ENCODE measurements around the gene AHCYL2. TPM values are rescaled to one million over a fixed set of nuclear protein-coding genes. Genes with fewer than 3 reads are reported as not detected.

Gene AHCYL2
- total RNA-seq, 1 donor from 2014 or later, result 26.0 TPM

DNA sequence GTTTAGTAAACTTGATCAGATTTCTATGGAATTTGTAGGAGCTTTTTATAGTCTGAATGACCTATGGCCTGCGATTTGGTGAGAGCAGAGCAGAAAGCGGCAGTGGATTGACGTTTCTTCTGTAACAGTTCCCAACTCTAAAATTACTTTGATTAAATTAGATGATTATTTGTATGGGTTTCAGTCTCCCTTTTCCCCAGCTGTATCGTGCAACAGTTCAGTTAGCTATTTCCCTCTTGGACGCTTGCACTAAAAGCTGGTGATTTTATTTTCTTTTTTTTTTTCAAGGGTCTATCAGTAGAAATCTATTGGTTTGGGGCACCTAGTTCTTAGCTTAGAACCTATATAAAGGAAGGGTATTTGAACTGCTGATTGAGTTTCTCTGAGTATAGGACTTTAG, 6.8 kb downstream of the AHCYL2 start:
- no peaks in the 10 kb centered on the region for H3K9me3 Mint-ChIP-seq (ENCODE audit: low read depth)
- H3K36me3 Mint-ChIP-seq (ENCODE audit: insufficient read depth), result peaks cover 2% of the 10 kb centered on the region
- H3K27ac Mint-ChIP-seq, result no peak overlapping the region
- DNase-seq (ENCODE audit: low spot score, unreplicated experiment), result no peak
- no peak overlapping the region for H3K4me3 Mint-ChIP-seq (ENCODE audit: low read depth)
- H3K27me3 Mint-ChIP-seq, result peaks cover 1% of the 10 kb centered on the region
- TF ChIP-seq, protein P1, sequence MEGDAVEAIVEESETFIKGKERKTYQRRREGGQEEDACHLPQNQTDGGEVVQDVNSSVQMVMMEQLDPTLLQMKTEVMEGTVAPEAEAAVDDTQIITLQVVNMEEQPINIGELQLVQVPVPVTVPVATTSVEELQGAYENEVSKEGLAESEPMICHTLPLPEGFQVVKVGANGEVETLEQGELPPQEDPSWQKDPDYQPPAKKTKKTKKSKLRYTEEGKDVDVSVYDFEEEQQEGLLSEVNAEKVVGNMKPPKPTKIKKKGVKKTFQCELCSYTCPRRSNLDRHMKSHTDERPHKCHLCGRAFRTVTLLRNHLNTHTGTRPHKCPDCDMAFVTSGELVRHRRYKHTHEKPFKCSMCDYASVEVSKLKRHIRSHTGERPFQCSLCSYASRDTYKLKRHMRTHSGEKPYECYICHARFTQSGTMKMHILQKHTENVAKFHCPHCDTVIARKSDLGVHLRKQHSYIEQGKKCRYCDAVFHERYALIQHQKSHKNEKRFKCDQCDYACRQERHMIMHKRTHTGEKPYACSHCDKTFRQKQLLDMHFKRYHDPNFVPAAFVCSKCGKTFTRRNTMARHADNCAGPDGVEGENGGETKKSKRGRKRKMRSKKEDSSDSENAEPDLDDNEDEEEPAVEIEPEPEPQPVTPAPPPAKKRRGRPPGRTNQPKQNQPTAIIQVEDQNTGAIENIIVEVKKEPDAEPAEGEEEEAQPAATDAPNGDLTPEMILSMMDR (IDR thresholded peaks at IDR 0.05; ENCODE audit: unreplicated experiment), result no peak
- peaks cover 15% of the 10 kb centered on the region for H3K4me1 Mint-ChIP-seq (ENCODE audit: low read depth)

DNA sequence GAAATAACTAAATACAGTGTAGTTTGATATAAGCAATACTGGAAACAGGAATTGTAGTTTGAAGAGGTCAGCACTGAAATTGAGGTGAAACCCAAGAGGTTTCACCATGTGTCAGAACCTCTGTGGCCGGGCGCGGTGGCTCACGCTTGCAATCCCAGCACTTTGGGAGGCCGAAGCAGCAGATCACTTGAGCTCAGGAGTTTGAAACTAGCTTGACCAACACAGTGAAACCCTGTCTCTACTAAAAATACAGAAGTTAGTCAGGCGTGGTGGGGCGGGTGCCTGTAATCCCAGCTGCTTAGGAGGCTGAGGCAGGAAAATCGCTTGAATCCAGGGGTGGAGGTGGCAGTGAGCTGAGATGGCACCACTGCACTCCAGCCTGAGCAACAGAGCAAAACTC, 13.7 kb downstream of the AHCYL2 start:
- TF ChIP-seq, protein P1 (IDR thresholded peaks at IDR 0.05; ENCODE audit: unreplicated experiment), result no peak
- no peak for DNase-seq (ENCODE audit: low spot score, unreplicated experiment)
- Mint-ChIP-seq H3K4me1 (ENCODE audit: low read depth) (no peaks in the 10 kb centered on the region), H3K9me3 (ENCODE audit: low read depth) (no peaks in the 10 kb centered on the region), H3K27ac (no peak overlapping the region), H3K27me3 (no peaks in the 10 kb centered on the region), H3K36me3 (ENCODE audit: insufficient read depth) (peaks cover 2% of the 10 kb centered on the region), H3K4me3 (ENCODE audit: low read depth) (no peak overlapping the region)

DNA sequence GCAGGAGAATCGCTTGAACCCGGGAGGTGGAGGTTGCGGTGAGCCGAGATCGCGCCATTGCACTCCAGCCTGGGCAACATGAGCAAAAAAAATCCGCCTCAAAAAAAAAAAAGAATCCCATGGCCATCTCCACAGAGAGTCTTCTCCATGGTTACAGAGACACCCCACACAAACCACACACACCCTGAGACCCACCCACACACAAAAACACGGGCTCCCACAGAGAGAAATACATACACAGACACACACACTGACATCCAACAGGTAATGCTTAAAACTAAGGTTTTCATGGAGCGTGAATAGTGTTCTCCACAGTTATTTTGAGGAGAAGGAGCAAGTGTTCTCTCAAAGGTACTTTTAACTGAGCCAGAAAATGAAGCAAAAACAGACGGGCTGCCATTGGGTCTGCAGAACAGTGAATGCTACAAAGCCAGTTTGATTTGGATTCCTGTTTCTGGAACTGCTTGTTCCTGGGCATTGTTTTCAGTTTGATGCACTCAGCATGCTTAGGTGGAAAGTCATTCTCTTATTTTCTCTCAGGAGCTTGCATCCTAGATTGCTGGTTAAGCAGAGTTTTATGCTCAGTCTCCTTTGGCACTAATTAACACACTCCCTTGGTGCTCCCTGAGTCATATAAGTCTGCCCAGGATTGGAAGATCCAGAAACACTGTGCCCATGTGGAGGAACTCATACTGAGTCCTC, 15.4 kb downstream of the AHCYL2 start:
- H3K9me3 Mint-ChIP-seq (ENCODE audit: low read depth), result peaks cover 6% of the 10 kb centered on the region
- H3K27ac Mint-ChIP-seq, result no peak overlapping the region
- peaks cover 6% of the 10 kb centered on the region for H3K36me3 Mint-ChIP-seq (ENCODE audit: insufficient read depth)
- H3K4me1 Mint-ChIP-seq (ENCODE audit: low read depth), result no peaks in the 10 kb centered on the region
- no peak for DNase-seq (ENCODE audit: low spot score, unreplicated experiment)
- no peak overlapping the region for H3K4me3 Mint-ChIP-seq (ENCODE audit: low read depth)
- no peaks in the 10 kb centered on the region for H3K27me3 Mint-ChIP-seq
- TF ChIP-seq, protein P1 (IDR thresholded peaks at IDR 0.05; ENCODE audit: unreplicated experiment), result no peak

DNA sequence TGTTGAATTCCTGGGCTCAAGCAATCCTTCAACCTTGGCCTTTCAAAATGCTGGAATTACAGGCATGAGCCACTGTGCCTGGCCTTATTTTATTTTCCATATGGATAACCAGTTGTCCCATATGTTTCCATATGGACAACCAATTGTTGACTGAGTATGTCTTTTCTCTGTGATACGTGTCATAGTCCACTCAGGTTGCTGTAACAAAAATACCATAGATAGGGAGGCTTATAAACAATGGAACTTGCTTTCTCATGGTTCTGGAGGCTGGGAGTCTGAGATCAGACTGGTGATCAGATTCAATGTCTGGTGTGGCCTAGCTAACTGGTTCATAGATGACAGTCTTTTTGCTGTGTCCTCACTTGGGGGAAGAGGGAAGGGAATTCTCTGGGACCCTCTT, 19.4 kb downstream of the AHCYL2 start:
- peaks cover 7% of the 10 kb centered on the region for H3K36me3 Mint-ChIP-seq (ENCODE audit: insufficient read depth)
- no peak for DNase-seq (ENCODE audit: low spot score, unreplicated experiment)
- TF ChIP-seq, protein P1 (IDR thresholded peaks at IDR 0.05; ENCODE audit: unreplicated experiment), result no peak
- no peaks in the 10 kb centered on the region for H3K4me1 Mint-ChIP-seq (ENCODE audit: low read depth)
- H3K9me3 Mint-ChIP-seq (ENCODE audit: low read depth), result peaks cover 9% of the 10 kb centered on the region
- H3K27ac Mint-ChIP-seq, result no peak overlapping the region
- H3K4me3 Mint-ChIP-seq (ENCODE audit: low read depth), result no peak overlapping the region
- no peaks in the 10 kb centered on the region for H3K27me3 Mint-ChIP-seq

DNA sequence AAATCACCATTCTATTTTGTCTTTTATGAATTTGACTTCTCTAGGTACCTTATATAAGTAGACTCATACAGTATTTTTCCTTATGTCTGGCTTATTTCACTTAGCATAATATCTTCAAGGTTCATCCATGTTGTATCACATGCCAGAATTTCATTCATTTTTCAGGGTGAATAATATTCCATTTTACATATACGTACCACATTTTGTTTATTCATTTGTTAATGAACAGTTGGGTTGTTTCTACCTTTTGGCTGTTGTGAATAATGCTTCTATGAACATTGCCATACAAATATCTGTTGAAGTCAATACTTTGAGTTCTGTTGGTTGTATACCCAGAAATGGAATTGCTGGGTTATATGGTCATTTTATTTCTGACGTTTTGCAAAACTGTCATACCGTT, 20.7 kb downstream of the AHCYL2 start:
- no peak overlapping the region for H3K4me3 Mint-ChIP-seq (ENCODE audit: low read depth)

More for the DNA sequence above, 20.7 kb downstream of the AHCYL2 start:
- Mint-ChIP-seq H3K4me1 (ENCODE audit: low read depth) (no peaks in the 10 kb centered on the region), H3K27ac (no peak overlapping the region), H3K9me3 (ENCODE audit: low read depth) (peaks cover 13% of the 10 kb centered on the region), H3K36me3 (ENCODE audit: insufficient read depth) (peaks cover 8% of the 10 kb centered on the region), H3K27me3 (no peaks in the 10 kb centered on the region)
- DNase-seq (ENCODE audit: low spot score, unreplicated experiment), result no peak
- TF ChIP-seq, protein P1 (IDR thresholded peaks at IDR 0.05; ENCODE audit: unreplicated experiment), result no peak
